ENCODE measurements around the gene PDK2.

- TF ChIP-seq MAZ (CRISPR knock-in tag; conservative IDR thresholded peaks at IDR 0.05 in 1 of 2, IDR thresholded peaks at IDR 0.05 in 1 of 2) (no peak), CBX8 (IDR thresholded peaks at IDR 0.05; ENCODE audit: borderline replicate concordance, extremely low read depth, low read depth, low read length, poor library complexity, severe bottlenecking) (no peak), CTCF (IDR thresholded peaks at IDR 0.05 in 2 of 3, conservative IDR thresholded peaks at IDR 0.05 in 1 of 3; ENCODE audit: insufficient read depth in 2 of 3, low read depth in 1 of 3, low read length in 3 of 3) (no peak), RBM25 (IDR thresholded peaks at IDR 0.05; ENCODE audit: low read depth, low read length, severe bottlenecking) (no peak), CTBP1 (IDR thresholded peaks at IDR 0.05; ENCODE audit: borderline replicate concordance) (no peak), POLR2A (conservative IDR thresholded peaks at IDR 0.05) (no peak)
Observed at GRCh38 chr17:50055055-50055425, 40.1 kb upstream of the PDK2 start.

All from K562 (cell line).